OCI-LY7 (cell line): ENCODE measurements around the gene MAP4K5.

Source experiments
- CTCF ChIP-seq: fragments of 200-600 bp; sonication (generic); conservative IDR thresholded peaks from 2 replicates; pipeline ENCODE4 v1.5.1; 2014; ENCODE audit warnings: mild to moderate bottlenecking, antibody characterized with exemption, low read length, moderate library complexity, mixed read lengths
- EZH2phosphoT487 ChIP-seq: fragments of 200-600 bp; sonication (generic); IDR thresholded peaks from 2 replicates; pipeline ENCODE4 v1.6.1; 2018; ENCODE audit warnings: low read depth, borderline replicate concordance, mild to moderate bottlenecking, mixed run types, antibody characterized with exemption, low read length, moderate library complexity, mixed read lengths

GRCh38 chr14:50417853-50418252 is 114.5 kb downstream of the MAP4K5 start:
- TF ChIP-seq CTCF (no peak), EZH2phosphoT487 (no peak)
